GM13976 (cell line): ENCODE measurements around the gene SAPCD2.

ENCODE experiments used
- DNase-seq: peaks from one replicate; pipeline ENCODE4 v3.0.0; 2012; ENCODE audit warnings: low spot score
- CTCF ChIP-seq: IDR thresholded peaks from 2 replicates; pipeline ENCODE4 v1.5.1; 2012; ENCODE audit warnings: borderline replicate concordance, mild to moderate bottlenecking; ENCODE audit not compliant: insufficient read depth; ENCODE audit errors: extremely low read depth, missing control alignments, control extremely low read depth
- in situ Hi-C: fragments of 300-500 bp; cut with MboI; formaldehyde crosslinking; loops from one replicate; pipeline ENCODE4 v1.12.0; 2022; ENCODE audit warnings: low sequenced_read_pairs, mixed read lengths, inconsistent platforms; ENCODE audit not compliant: unreplicated experiment

SAPCD2 gene

GRCh38 chr9:137107312-137107921 is 37.1 kb upstream of the SAPCD2 start:
- no peak for TF ChIP-seq CTCF
- no peak for DNase-seq
- in situ Hi-C loops, result no loop called here

- no peak for DNase-seq
- in situ Hi-C loops, result no loop called here
- TF ChIP-seq CTCF, result no peak
These were observed 36.4 kb upstream of the SAPCD2 start for GRCh38 chr9:137106662-137107250.

- no peak for DNase-seq
- TF ChIP-seq CTCF, result no peak
- in situ Hi-C loops, result no loop called here
These were observed 35.7 kb upstream of the SAPCD2 start for GRCh38 chr9:137105814-137106661.

- DNase-seq, result no peak
- in situ Hi-C loops, result no loop called here
- TF ChIP-seq CTCF, result no peak
These were observed 33.0 kb upstream of the SAPCD2 start for GRCh38 chr9:137103206-137103999.

- DNase-seq, result no peak
- TF ChIP-seq CTCF, result no peak
- in situ Hi-C loops, result no loop called here
These were observed 28.9 kb upstream of the SAPCD2 start for GRCh38 chr9:137099231-137099630.
